ENCODE data around the gene RAB11FIP5. TPM values are rescaled to one million over a fixed set of nuclear protein-coding genes. Genes with fewer than 3 reads are reported as not detected.
A peak's percentile ranks its signal among the peaks of the same experiment; 100 is the strongest.

The RAB11FIP5 gene
- total and polyA plus RNA-seq, 10 of the 15 experiments (the other 5 are each of a cell fraction or from before 2014, with no cell fraction given): 0.03 to 0.20 (median 0.06) TPM; not detected in 6

GRCh38 chr2:73035899-73036711 is 76.6 kb downstream of the RAB11FIP5 start:
- no peak for TF ChIP-seq BCLAF1 (IDR thresholded peaks at IDR 0.05)
- TF ChIP-seq, protein P1, sequence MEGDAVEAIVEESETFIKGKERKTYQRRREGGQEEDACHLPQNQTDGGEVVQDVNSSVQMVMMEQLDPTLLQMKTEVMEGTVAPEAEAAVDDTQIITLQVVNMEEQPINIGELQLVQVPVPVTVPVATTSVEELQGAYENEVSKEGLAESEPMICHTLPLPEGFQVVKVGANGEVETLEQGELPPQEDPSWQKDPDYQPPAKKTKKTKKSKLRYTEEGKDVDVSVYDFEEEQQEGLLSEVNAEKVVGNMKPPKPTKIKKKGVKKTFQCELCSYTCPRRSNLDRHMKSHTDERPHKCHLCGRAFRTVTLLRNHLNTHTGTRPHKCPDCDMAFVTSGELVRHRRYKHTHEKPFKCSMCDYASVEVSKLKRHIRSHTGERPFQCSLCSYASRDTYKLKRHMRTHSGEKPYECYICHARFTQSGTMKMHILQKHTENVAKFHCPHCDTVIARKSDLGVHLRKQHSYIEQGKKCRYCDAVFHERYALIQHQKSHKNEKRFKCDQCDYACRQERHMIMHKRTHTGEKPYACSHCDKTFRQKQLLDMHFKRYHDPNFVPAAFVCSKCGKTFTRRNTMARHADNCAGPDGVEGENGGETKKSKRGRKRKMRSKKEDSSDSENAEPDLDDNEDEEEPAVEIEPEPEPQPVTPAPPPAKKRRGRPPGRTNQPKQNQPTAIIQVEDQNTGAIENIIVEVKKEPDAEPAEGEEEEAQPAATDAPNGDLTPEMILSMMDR (IDR thresholded peaks at IDR 0.05 in 2 of 3, conservative IDR thresholded peaks at IDR 0.05 in 1 of 3; ENCODE audit: control insufficient read depth in 2 of 3, extremely low read depth in 1 of 3, insufficient read depth in 1 of 3, low read depth in 3 of 3, low read length in 3 of 3): 0 out of 6 replicates have a peak, but pooled peaks of 1 of the 3 experiments have one; percentile 19
- Histone ChIP-seq H3K9me3 (replicated peaks; ENCODE audit: control insufficient read depth, insufficient read depth, low read length) (no peaks in the 10 kb centered on the region), H3K27me3 (replicated peaks in 1 of 2; ENCODE audit: control insufficient read depth in 2 of 2, insufficient read depth in 2 of 2, low read length in 1 of 2) (no peaks in the 10 kb centered on the region), H3K79me2 (ENCODE audit: control insufficient read depth, insufficient read depth, low read length) (no peaks in the 10 kb centered on the region), H3K4me3 (no peak overlapping the region), H3K36me3 (ENCODE audit: control insufficient read depth in 2 of 2, insufficient read depth in 2 of 2, low read length in 1 of 2) (no peaks in the 10 kb centered on the region), H4K20me1 (ENCODE audit: control insufficient read depth, insufficient read depth) (no peaks in the 10 kb centered on the region), H3K9ac (ENCODE audit: control insufficient read depth, insufficient read depth, low read length) (no peak overlapping the region), H3K4me1 (ENCODE audit: control insufficient read depth, insufficient read depth, low read length) (no peaks in the 10 kb centered on the region), H3K27ac (ENCODE audit: control insufficient read depth, insufficient read depth) (no peak overlapping the region), H2AFZ (ENCODE audit: control insufficient read depth, low read depth, low read length) (no peak overlapping the region), H3K4me2 (ENCODE audit: control insufficient read depth, insufficient read depth) (no peak overlapping the region)
- no TSS peak for BruUV-seq (replicated peaks)
- in situ Hi-C loops (cut with MboI): no loop called here
- DNase-seq (ENCODE audit: low read depth, low spot score): no peak
- SMC1A ChIA-PET (ENCODE audit: uncharacterized antibody, unreplicated experiment): no interaction called here
- POLR2A ChIA-PET: interaction anchor here (0.7 kb wide), 1 partner anchor 153 kb away, joined by 5 read pairs; no protein-coding TSS in a partner anchor
- no peak for FAIRE-seq
- RAD21 ChIA-PET (ENCODE audit: unreplicated experiment): no interaction called here
- 89% methylated on average over 6 of the region's 6 CpGs for WGBS (ENCODE audit: insufficient coverage, insufficient replicate concordance, low lambda C conversion rate, missing lambda C conversion rate)
- intact Hi-C loops (cut with micrococcal nuclease; ENCODE audit: unreplicated experiment): no loop called here
- CTCF ChIA-PET: no interaction called here
- peak; percentile 55; the same call in 2 of the 3 replicates for ATAC-seq
